ENCODE data around the gene ALKBH5. TPM values are rescaled to one million over a fixed set of nuclear protein-coding genes. Genes with fewer than 3 reads are reported as not detected.

Gene ALKBH5
- total and polyA plus RNA-seq, 9 of the 15 experiments (the other 6 are each of a cell fraction or from before 2014, with no cell fraction given): 11.4 to 70.0 (median 47.4) TPM

DNA sequence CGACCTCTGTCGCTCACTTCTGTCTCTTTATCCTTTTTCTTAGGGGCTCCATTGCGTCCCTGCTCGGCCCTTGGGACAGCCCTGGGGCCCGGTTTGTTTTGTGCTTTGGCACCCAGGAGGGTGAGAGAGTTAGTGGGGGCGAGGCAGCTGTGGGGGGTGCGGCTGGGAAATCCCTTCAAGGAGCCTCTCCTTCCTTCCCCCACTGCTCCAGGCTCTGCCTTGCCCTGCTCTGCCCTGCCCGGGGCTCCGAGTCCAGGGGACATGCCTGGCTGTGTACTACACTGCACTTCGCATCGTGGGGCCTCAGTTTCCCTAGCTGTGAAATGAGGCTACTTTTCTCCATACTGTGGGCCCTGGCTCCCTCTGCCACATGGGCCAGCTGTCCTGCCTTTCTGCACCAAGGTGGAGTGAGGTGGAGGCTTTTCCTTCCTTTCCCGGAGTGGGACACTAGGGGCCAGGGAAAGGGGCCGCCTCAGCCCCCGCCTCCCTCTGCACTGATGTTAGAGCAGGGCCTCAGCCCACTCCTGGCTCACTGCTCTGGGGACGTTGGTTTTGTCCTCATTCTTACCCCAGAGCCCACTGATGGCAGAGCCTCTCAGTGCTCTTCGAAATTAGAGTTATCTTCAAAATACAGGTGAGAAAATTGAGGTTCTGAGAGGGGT lies 42.8 kb downstream of the ALKBH5 start (continued):
- TF ChIP-seq MECOM (CRISPR knock-in tag; IDR thresholded peaks at IDR 0.05): no peak
- TF ChIP-seq, protein P1, sequence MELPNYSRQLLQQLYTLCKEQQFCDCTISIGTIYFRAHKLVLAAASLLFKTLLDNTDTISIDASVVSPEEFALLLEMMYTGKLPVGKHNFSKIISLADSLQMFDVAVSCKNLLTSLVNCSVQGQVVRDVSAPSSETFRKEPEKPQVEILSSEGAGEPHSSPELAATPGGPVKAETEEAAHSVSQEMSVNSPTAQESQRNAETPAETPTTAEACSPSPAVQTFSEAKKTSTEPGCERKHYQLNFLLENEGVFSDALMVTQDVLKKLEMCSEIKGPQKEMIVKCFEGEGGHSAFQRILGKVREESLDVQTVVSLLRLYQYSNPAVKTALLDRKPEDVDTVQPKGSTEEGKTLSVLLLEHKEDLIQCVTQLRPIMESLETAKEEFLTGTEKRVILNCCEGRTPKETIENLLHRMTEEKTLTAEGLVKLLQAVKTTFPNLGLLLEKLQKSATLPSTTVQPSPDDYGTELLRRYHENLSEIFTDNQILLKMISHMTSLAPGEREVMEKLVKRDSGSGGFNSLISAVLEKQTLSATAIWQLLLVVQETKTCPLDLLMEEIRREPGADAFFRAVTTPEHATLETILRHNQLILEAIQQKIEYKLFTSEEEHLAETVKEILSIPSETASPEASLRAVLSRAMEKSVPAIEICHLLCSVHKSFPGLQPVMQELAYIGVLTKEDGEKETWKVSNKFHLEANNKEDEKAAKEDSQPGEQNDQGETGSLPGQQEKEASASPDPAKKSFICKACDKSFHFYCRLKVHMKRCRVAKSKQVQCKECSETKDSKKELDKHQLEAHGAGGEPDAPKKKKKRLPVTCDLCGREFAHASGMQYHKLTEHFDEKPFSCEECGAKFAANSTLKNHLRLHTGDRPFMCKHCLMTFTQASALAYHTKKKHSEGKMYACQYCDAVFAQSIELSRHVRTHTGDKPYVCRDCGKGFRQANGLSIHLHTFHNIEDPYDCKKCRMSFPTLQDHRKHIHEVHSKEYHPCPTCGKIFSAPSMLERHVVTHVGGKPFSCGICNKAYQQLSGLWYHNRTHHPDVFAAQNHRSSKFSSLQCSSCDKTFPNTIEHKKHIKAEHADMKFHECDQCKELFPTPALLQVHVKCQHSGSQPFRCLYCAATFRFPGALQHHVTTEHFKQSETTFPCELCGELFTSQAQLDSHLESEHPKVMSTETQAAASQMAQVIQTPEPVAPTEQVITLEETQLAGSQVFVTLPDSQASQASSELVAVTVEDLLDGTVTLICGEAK (IDR thresholded peaks at IDR 0.05): no peak
- TF ChIP-seq, protein P1 (CRISPR knock-in tag; IDR thresholded peaks at IDR 0.05): no peak
- no peak for TF ChIP-seq NFE2L1 (tag; IDR thresholded peaks at IDR 0.05; ENCODE audit: borderline replicate concordance, low read depth)
